Measurements from ENCODE around the gene PALM2AKAP2.

DNA sequence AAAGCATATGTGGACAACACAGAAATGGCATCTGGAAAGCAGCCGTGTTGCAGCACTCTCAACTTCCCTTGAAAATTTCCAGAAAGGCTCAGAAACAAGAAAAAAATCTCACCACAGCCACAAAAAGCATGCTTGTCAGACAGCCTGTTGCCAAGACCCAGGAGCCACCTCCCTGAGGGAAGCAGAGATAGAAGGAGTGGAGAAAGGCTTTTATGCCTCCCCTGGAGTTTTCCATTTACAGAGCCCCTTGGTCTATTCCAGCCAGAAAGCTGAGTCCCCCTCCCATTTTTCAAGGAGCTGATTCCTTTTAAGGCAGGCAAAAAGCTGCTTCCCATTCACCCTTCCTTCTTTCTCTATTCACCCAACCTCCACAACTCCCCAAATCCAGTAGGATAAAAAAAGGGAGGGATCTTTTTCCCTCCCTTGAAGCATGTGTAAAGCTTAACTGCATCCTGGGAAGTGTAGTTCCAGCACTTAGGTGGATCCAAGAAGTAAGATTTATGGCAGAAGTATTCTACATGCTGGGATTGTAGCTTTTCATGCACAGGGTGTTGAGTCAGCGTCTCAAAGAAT, 37.1 kb upstream of the PALM2AKAP2 start:
- TF ChIP-seq, protein P1, sequence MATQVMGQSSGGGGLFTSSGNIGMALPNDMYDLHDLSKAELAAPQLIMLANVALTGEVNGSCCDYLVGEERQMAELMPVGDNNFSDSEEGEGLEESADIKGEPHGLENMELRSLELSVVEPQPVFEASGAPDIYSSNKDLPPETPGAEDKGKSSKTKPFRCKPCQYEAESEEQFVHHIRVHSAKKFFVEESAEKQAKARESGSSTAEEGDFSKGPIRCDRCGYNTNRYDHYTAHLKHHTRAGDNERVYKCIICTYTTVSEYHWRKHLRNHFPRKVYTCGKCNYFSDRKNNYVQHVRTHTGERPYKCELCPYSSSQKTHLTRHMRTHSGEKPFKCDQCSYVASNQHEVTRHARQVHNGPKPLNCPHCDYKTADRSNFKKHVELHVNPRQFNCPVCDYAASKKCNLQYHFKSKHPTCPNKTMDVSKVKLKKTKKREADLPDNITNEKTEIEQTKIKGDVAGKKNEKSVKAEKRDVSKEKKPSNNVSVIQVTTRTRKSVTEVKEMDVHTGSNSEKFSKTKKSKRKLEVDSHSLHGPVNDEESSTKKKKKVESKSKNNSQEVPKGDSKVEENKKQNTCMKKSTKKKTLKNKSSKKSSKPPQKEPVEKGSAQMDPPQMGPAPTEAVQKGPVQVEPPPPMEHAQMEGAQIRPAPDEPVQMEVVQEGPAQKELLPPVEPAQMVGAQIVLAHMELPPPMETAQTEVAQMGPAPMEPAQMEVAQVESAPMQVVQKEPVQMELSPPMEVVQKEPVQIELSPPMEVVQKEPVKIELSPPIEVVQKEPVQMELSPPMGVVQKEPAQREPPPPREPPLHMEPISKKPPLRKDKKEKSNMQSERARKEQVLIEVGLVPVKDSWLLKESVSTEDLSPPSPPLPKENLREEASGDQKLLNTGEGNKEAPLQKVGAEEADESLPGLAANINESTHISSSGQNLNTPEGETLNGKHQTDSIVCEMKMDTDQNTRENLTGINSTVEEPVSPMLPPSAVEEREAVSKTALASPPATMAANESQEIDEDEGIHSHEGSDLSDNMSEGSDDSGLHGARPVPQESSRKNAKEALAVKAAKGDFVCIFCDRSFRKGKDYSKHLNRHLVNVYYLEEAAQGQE (IDR thresholded peaks at IDR 0.05; ENCODE audit: insufficient replicate concordance, low read depth), result no peak
- no peak for TF ChIP-seq CTCF (IDR thresholded peaks at IDR 0.05; ENCODE audit: insufficient read depth, low read length)
